Skin of body (tissue), 2 donors: ENCODE results near the gene KCNAB2. TPM values are rescaled to one million over a fixed set of nuclear protein-coding genes. Genes with fewer than 3 reads are reported as not detected.
A peak's percentile ranks its signal among the peaks of the same experiment; 100 is the strongest.

Source experiments
- DNase-seq: peaks from one replicate; lab custom pipeline; 2025; lab: John Stamatoyannopoulos, UW
- total RNA-seq: library from RNA; depleted of rRNA; stranded (reverse); fragments of >200 nt; gene quantifications from one replicate; pipeline ENCODE4 v1.2.3, GENCODE V29; 2014

KCNAB2 gene
- total RNA-seq, 1 donor from 2014 or later, result 5.0 TPM

GRCh38 chr1:6126028-6126427, 80.3 kb downstream of the KCNAB2 start:
- DNase-seq, result no peak

DNA sequence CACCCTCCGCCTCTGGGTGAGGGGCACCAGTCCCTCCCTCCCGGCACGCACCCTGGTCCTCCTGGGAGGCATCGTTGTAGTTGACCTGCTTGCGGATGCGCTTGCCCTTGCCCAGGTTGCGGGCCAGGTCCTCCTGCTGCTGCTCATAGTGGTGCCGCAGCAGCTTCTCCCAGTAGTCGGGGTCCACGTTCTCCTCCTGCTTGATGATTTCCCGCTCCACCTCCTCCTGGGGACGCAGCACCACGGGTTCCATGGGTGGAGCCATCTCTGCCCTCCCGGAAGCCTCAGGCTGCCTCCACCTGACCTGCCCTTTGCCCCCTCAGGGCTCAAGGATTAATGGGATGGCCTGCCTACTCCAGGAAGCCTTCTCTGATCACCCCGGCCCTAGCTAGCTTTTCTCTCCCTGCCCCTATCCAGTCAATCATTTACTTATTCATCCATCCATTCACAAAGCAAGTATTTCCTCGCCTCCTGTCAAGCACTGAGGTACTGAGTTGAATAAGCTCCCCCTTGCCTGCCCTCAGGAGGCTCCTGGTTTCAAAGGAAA, 80.9 kb downstream of the KCNAB2 start:
- DNase-seq, result no peak

DNA sequence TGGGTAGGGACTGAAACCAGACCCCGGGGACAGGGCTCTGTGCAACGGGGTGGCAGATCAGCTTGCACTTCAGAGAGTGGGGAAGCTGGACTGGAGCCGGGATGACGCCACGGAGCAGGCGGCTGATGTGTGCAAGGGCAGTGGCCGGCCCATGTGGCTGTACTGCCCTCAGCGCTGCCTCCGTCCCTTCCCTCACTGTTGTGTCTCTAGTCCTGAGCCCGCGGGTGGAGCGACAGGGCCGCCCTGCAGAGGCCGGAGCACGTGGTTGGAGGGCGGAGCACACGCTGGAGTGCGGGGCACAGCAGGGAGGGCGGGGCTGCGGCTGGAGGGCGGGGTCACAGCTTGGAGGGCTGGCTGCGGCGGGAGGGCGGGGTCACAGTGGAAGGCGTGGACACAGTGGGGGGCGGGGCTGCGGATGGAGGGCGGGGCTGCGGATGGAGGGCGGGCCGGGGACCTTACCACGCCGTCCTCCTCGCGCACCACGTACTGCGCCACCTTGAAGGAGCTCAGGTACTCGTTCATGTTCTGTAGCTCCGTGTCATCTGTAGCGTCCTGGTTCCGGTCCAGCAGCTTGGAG, 82.0 kb downstream of the KCNAB2 start:
- peak; percentile 8 for DNase-seq

GRCh38 chr1:6128276-6129081, 82.8 kb downstream of the KCNAB2 start:
- no peak for DNase-seq

GRCh38 chr1:6129313-6129712, 83.6 kb downstream of the KCNAB2 start:
- DNase-seq, result no peak

- DNase-seq, result no peak
Observed at GRCh38 chr1:6130036-6130435, 84.3 kb downstream of the KCNAB2 start.

- no peak for DNase-seq
Observed at GRCh38 chr1:6130596-6130995, 84.9 kb downstream of the KCNAB2 start.

DNA sequence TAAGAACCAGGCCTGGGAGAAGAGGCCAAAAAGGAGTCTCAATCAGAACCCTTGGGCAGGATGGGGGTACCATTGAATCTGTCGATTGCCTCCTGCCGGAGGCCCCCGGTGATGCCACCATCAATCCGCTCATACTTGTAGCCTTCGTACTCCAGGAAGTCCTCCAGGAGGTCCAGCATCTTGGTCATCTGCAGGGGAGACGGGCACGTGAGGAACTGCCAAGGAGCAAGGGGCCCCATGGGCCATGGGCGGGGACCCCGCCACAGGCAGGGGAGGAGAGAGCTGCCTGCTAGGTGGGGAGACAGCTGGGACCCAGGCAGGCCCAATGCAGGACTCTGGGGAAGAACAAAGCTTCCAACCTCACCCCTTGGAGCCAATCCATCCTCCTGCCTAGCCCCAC, 85.9 kb downstream of the KCNAB2 start:
- no peak for DNase-seq

- no peak for DNase-seq
Observed at GRCh38 chr1:6133146-6133895, 87.6 kb downstream of the KCNAB2 start.

GRCh38 chr1:6134206-6134605, 88.5 kb downstream of the KCNAB2 start:
- DNase-seq, result no peak

- no peak for DNase-seq
Observed at GRCh38 chr1:6134741-6135510, 89.2 kb downstream of the KCNAB2 start.

DNA sequence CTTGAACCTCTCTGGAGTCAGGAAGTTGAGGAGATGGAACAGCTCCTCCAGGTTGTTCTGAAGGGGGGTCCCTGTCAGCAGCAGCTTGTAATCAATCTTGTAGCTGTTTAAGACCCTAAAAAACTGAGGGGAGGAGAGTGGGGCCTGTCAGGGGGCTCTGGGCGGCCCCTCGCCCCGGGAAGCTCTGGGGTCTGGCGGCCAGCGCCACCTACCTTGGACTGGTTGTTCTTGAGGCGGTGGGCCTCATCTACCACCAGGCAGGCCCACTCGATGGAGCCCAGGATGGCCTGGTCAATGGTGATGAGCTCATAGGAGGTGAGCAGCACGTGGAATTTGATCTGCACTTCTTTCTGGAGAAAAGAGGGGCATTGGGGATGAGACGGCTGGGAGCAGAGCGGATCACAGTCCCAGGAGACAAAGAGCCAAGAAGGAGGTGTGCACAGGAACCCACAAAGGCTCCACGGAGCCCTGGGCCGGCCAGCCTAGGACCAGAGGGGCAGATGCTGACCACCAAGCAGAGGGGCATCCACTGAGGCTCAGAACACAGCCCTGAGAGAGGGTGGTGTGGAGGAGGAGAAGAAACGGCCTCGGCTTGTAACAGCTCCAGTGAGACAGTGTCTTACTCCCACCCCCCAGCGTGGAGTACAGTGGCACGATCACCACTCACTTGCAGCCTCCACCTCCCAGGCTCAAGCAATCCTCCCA, 91.0 kb downstream of the KCNAB2 start:
- DNase-seq, result no peak

- no peak for DNase-seq
Observed at GRCh38 chr1:6137758-6138157, 92.1 kb downstream of the KCNAB2 start.

DNA sequence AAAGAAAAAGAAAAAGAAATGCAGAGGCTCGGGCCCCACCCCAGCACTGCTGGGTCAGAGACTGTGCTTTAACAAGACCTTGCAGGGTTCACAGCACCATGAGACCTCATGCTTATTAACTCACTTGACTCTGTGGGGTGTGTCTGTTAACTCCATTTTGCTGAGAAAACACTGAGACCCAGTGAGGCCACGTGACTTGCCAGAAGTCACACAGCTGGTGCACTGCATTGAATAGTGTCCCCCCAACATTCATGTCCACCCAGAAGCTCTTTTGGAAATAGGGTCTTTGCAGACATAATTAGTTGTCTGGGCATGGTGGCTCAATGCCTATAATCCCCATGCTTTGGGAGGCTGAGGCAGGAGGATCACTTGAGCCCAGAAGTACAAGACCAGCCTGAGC, 94.7 kb downstream of the KCNAB2 start:
- DNase-seq, result no peak

GRCh38 chr1:6141592-6141991, 95.9 kb downstream of the KCNAB2 start:
- no peak for DNase-seq

DNA sequence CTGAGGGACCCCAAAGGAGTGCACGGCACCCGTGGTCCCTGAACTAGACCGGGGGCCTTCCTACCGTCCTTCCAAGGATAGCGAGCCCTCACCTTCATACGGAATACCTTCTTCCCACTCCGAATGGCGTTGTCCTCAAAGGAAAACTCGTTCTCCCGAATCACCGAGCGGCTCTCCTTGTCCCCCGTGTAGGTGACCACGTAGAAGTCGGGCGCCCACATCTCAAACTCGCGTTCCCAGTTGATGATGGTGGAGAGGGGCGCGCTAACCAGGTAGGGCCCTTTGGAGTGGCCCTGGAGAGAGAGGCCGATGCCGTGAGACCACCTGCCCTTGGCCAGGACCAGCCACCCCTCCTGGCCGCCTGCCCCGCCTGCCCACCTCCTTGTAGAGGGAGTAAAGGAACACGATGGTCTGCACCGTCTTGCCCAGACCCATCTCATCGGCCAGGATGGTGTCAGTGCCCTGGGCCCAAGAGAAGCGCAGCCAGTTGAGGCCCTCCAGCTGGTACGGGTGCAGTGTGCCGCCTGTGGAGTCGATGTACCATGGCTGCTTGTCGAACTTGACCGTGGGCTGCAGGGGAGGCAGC, 96.4 kb downstream of the KCNAB2 start:
- no peak for DNase-seq

DNA sequence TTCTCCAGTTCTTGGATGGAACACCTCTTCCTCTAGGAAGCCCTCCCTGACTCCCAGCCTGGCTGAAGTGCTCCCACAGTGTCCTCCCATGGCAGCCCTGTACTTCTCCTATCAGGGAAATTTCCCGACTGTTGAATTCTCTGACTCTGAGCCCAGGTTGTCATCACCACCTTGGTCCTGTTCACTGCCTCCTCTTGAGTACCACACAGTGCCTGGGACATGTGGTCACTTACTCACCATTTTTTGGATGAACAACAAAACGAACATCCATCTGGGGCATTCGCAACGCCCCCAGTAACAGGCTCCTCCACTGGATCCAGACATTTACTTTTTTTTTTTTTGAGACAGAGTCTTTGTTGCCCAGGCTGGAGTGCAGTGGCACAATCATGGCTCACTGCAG, 97.0 kb downstream of the KCNAB2 start:
- no peak for DNase-seq

DNA sequence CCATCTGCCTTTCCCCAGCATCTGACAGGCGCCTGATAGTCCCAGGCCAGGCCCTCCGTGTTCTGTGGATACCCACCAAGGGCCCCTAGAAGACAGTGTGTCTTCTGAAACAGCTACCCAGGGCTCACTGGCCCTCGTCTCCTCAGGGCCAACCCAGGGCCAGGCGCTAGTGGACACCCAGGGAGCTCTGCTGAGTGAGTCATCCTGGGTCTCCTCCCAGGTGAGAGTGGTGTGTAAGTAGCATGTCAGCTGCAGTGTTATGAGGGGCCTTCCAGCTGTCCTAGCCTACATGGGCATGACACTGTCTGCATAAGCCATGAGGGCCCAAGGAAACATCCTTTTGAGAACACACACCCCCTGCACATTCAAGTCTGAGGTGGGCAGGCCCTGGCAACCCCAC, 97.7 kb downstream of the KCNAB2 start:
- no peak for DNase-seq

DNA sequence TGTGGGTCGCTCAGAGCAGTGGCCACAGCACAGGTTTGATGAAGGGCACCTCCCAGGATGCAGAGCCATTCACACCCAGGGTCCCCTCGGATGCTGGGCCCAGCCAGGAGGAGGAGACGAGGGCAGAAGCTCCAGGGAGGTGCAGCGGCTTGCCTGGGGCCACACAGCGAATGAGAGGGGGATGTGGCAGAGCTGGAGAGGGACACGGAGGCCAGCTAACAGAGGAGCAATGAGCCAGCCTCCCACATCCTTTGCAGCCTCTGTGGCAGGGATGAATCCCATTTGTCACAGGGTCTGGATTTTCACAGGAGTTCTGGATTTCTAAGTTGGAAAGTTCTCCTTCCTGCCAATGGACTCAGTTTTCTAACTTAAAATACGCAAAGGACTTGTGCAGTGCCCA, 98.5 kb downstream of the KCNAB2 start:
- no peak for DNase-seq

GRCh38 chr1:6144647-6145395, 99.1 kb downstream of the KCNAB2 start:
- DNase-seq, result peak; percentile 30
